Stimulated activated CD8-positive, alpha-beta memory T cell treated with anti-CD3 and anti-CD28 coated beads, Interleukin-12 subunit alpha, Interleukin-12 subunit beta, amount 100 ng/mL, for 4 hours (primary cell): ENCODE measurements around the gene WFDC12.

Experiments used
- DNase-seq: peaks from one replicate; pipeline ENCODE4 v3.0.0-alpha.2; 2020; ENCODE audit warnings: low read depth

Gene WFDC12

DNA sequence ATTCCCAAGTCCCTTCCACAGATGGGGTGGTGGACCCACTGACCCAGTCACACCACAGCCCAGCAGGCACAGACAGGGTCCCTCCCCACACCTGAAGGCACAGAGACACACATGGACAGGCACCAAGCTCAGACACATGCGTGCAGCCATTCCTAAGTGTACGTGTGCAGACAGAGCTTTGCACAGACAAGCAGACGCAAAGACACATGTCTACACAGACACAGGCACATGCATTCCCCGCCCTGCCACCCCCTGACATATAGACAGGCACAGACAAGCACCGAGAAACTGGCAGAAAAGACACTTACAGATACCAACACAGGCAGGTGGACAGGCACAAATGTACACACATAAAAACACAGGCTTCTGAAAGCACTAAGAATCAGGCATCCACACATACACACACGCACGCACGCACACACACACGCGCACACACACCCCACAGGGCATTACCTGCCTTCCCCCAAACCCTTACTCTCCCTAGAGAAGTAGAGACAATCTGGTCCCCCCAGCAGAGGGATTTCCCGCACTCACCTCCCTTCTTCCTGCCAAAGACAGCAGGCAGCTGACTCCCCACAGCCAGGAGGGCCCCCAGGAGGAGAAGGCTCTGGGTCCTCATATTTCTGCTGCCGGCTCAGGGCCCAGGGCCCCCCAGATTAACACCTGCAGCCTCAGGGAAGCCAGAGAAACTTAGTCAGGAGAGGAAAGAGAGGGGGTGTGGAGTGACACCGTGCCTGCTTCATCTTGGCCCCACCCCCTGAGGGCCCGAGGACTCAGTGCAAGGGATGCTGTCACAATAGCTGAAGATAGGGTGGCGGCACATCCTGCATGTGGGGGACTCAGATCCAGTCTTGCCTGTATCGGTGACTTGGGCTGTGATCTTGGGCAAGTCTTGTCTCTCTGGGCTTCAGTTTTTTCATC, 9.5 kb downstream of the WFDC12 start, which contains the start of gene WFDC5:
Gene WFDC5 (minus strand): TSS at position 710 of the 921 bp plus-strand sequence. CDS start 91 bp downstream, at position 619.
- no peak for DNase-seq

DNA sequence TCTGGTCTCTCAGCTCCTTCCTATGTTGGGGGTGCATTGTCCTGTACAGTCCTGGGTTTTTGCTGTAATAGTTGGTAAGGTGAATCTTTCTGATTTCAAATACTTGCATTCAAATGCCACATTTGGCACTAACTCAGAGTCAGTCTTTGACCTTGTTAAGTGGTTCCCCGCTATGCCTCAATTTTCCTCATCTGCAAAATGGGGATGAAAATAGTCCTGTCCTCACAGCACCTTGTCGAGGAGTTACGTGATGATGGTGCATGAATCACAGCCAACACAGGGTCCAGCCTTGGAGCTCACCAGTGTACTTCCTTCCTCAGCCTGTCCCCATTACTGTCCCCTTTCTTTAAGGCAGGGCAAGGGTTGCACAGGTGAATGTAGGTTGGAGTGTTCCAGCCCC, 10.4 kb downstream of the WFDC12 start:
- DNase-seq: no peak

DNA sequence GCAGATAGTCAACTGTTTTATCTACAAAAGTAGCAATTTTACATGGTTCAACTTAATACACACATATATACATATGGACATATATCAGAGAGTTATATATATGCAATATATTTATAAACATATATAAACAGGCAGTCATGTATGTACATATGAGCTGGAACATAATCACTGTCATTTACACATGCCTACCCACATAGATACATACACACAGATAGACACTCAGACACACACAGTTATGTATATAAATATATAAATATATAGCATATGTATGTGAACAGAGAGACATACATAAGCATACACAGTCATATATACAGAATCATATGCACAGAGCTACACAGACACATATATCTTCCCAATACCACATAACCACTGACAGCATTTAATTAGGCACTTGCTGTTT, 11.5 kb downstream of the WFDC12 start:
- no peak for DNase-seq

DNA sequence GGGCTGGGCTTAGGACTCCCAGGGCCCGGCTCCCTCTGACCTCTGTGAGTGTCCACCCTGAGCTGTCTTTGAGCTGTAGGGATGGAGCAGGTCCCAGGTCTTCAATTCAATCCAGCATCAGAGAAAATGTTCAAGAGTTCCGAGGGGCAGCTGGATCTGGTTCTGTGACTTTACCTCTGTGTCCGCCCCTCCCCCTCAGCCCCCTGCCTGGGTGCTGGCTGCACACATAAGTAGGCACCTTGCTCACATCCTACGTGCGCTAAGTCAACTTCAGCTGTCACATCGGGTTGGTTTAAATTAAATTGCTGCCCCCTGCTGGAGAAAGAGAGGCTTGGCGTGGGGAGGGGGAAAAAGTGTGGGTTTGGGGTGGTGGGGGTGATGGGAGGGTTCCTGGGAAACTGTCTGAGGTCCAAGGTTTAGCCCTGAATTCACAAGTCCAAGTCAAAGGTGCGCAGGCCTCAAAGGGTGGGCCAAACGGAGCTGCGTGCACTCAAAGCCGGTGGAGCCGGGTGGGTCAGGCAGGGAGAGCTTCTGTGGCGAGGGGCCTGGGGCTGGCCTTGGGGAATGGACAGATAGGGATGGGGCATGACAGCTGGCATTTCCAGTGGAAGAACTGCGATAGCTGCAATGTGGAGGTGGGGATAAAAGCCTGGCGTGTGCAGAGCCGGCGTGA, 12.3 kb downstream of the WFDC12 start:
- DNase-seq: no peak

DNA sequence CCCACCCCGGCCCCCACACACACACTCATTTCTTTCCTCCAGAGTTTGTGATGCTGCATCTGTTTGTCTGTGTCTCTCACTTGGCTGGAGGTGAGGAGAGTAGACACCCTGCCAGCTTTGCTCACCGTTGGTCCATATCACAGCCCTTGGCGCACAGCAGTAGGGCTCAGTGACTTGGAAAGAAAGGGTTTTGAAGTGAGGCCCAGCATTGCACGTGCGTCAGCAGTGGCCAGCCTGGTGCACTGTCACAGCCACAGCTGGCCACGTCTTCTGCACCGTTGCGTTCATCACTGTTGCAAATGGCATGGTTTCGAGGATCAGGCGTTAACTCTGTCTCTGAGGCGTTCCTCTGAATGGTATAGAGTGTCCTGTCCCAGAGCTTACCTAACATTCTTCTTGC, 13.0 kb downstream of the WFDC12 start:
- no peak for DNase-seq

DNA sequence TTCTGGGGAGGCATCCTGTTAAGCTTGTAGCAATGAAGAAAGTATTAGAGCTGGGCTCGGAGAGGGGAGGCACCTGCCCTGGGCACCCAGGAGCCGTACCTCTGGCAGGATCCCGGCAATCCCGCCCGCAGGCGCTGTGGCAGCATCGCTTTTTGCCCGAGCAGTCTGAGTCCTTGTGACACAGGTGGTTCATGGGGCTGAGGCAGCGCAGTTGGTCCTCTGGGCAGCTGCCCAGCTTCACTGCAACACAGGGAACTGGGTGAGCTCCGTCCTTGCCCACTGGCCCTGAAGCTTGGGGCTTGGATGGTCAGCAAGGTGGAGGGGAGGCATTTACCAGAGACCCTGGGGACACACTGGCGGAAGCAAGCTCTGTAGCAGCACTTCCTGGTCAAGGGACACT, 14.0 kb downstream of the WFDC12 start:
- no peak for DNase-seq

DNA sequence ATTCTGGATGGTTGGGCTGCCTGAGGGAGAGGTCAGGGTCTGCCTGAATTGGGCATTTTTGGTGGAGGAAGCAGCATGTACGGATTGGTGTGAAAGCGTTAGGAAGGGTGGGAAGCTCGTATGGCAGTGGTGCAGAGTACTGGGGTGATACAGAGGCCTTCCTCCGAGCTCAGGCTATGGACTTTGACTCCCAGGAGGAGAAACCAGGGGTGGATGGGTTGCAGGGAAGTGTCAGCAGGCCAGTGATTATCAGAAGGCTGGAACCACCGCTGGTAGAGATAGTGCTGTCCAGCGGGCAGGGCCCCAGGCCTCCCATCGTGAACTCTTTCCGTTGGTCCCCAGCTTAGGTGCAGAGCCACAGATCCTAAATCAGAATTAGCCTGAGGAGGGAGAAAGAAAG, 14.6 kb downstream of the WFDC12 start:
- no peak for DNase-seq

DNA sequence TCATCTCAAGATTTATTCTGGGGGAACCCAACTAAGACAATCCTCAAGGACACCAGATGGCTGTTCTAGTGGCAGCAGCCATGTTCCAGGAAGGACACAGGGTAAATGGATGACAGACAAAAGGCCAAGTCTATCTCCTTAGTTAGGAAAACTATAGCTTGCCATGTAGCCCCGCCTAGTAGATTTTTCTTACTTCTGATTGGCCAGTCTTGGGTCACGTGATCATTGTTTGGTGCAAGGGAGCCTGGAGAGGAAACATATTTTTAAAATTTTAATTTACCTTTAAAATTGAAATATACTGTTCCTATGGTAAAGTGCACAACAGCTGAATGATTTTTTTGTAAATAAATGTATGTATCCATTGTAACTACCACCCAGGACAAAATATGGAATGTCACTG, 18.9 kb downstream of the WFDC12 start:
- no peak for DNase-seq

DNA sequence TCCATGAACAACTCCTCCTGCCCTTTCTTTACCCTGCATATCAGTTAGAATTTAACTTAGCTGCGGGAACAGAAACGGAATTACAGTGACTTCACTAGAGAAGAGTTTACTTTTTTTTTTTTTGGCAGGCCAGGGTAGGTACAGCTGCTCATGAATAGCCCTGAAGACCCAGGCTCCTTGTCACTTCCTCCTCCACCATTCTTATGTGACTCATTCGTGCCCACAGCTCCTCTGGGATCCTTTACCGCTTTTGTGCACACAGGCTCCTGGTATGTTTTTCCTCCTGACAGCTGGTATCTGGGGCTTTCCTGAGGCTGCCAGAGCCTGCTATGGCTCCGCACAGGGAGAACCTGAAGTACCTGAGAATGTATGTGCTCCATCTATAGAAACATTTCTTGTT, 19.5 kb downstream of the WFDC12 start:
- DNase-seq: no peak

DNA sequence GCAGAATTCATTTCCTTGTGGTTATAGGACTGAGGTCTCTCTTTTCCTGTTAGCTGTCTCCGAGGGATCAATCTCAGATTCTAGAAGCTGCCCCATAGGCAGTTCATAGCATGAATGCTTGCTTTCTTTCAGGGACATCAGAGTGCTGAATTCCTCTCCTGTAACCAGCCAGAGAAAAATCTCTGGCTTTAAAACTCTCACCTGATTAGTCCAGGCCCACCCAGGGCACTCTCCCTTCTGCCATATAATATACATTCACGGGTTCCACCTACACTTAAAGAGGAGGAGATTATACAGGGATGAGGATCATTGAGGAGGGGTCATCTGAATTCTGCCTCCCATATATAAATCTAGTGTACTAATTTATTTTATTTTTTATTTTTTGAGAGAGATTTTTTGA, 21.2 kb downstream of the WFDC12 start:
- no peak for DNase-seq

DNA sequence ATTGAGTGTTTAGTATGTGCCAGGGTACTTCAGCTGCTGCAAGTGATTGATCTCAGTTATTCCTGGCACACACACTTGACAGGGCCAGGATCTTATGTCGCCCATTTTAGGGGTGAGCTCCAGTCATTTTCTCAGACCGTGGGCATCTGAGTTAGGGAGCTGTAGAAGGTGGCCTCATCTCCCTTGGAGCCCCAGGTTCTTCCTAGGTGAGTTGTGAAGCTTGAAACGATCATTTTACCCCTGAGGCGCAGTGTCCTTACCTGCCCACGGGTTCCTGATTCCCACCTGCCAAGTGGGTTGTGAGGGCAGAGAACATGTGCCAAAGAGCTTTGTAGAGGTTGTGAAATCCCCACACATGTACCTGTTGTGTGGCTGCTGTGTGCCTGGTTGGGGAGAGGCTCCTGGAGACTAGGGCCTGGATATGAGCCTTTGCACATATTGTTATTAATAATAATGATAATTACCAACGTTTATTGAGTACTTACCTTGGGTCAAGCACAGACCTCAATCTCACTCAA, 22.9 kb downstream of the WFDC12 start:
- no peak for DNase-seq

DNA sequence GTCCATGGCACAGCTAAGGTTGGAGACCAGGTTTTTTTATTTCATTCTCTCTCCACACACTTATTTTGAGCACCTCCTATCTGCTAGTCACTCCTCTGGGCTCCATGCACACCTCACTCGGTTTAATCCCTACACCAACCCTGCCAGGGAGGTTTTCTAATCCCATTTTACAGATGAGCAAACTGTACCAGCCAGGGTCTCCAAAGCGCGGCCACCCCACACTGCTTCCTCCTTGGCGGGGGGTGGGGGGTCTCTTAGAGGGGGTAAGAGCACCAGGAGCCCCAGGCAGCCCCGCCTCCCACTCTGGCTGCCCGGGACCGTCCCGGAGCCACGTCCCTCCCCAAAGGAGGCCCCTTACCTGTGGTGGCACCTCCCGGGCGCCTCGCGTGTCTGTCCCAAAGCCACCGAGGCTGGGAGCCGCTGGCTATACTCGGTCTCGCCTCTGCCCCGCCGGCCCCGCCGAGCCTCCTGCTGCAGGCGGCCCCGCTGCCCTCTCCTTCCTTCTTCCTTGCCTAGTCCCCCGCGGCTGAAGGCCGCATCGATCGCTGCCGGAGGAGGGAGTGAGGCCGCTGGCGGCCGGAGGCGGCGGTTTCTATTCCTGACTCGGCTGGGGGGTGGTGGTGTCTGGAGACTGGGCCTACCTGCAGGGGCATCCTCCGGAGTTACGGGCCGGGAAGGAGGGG, 23.6 kb downstream of the WFDC12 start, which contains the start of gene KCNS1:
Gene KCNS1 (minus strand): TSS at position 565 of the 683 bp plus-strand sequence. CDS start 1,891 bp downstream, outside the sequence.
- no peak for DNase-seq

DNA sequence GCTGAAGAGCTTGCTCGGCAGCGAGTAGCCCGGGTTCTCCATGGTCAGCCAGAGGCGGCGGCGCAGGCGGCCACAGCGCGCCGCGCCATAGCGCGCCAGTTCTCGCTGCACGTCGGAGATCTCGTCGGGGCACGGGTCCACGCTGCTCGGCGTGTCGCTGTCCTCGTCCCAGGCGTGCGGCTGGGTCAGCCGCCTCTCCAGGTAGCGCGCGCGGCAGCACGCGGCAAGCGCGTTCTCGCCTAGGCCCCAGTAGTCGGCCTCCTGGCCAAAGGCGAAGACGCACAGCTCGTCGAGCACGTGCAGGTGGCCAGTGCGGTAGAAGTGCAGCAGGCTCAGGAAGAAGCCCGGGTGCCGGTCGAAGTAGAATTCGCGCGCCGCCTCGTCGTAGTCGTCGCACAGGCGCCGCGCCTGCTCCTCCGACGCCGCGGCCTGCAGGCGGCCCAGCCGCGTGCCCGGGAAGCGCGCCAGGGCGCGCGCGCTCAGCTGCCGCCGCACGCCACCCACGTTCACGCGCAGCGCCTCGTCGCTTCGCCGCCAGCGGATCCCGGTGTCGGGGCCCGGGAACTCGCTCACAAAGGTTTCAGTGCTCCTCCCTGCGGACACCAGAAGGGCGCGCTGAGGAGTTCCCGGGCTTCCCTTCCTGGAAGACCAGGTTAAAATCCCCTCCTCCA, 26.0 kb downstream of the WFDC12 start:
- no peak for DNase-seq

DNA sequence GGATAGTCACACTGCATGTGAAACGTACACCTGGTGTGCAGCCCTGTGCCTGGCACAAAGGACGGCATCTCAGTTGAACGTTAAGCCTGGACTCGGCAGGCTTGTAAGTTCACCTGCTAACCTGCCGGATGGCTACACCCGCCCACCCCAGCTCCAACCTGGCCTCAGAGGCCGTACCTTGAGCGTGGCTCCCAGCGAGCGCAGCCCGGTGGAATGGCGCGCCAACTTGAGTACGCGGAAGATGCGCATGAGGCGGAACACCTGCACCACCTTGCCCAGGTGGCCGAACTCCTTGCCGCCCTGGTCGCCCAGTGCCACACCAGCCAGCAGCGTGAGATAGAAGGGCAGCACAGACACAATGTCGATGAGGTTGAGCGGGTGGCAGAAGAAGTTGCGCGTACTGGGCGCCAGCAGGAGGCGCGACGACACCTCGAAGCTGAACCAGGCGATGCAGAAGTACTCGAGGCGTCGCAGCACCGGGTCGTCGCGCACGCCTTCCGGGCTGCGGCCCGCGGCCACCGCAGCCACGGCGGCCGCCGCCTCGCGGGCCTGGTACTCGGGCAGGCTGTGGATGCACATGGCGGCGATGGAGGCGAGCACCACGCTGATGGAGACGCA, 26.7 kb downstream of the WFDC12 start:
- no peak for DNase-seq

DNA sequence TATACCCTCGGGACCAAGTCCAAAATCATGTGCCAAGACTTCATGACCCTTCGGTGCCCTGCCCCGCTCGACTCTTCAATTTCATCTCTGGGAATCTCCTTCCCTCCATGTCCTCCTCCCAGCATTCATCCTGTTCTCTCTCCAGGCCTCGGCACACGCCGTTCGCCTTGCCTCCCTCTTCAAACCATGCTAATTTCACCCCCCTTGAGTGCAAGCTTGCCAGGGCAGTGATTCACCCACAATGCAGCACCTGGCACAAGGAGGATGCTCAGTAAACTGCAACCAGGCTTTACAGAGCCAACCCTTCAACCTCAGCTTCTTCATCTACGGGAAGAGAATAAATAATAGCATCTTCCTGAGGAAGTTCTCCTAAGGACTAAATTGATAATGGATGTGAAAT, 27.5 kb downstream of the WFDC12 start:
- no peak for DNase-seq

DNA sequence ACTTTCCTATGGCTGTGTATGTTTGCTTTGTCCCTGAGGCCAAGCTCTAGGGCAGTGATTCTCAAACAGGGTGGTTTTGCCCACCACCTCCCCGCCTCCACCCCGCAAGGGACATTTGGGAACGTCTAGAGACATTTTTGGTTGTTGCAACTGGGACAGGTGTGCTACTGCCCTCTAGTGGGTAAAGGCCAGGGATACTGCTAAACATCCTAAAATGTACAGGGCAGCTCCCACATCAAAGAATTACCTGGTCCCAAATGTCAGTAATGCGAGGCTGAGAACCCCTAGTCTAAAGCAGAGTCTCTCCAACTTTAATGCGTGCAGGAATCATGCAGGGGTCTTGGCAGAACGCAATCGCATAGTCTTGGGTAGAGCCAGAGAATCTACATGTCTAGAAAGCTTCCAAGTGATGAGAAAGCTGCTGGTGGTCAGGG, 28.4 kb downstream of the WFDC12 start:
- DNase-seq: peak; percentile 13

DNA sequence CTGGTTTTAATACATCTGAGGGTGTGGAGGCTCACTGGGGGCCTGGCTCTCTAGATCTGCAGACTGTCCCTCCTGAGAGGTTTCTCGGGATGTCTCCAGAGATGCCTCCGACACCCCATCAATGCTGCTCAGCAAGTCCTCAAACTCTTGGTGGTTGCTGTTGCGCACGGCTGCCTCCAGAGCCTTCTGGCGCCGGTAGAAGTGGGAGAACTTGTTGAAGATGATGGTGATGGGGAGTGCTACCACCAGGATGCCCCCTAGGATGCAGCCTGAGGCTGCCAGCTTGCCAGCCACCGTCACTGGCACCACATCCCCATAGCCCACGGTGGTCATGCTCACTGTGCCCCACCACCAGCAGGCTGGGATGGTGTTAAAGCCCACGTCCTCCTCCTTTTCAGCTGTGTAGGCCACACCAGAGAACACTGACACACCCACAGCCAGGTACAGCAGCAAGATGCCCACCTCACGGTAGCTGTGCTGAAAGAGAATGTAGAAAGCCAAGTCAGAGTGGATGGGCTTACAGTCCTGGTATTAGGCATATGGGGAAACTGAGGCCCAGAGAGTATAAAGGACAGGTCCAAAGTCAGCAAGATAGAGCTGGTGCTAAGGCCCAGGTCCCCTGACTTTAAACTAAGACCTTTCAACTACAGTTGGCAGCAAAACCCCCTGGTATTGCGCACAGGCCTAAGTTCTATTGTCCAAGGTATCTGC, 29.2 kb downstream of the WFDC12 start:
- no peak for DNase-seq

DNA sequence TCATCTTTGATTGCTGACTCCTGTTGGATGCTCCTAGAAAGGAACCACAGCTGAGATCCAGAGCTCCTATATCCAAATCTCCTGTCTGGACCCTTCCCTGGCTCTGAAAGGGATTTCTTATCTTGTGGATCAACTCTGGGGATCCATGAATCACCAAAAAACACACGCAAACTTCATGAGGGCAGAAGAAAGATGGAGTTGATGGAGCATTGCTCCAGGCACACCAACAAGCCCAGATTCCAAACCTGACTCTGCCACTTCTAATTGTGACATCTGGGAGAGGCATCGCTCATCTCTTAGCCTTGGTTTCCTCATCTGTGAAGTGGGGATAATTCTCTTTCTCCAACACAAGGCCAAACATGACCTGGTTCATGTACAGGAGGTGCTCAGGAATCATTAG, 30.1 kb downstream of the WFDC12 start:
- no peak for DNase-seq

DNA sequence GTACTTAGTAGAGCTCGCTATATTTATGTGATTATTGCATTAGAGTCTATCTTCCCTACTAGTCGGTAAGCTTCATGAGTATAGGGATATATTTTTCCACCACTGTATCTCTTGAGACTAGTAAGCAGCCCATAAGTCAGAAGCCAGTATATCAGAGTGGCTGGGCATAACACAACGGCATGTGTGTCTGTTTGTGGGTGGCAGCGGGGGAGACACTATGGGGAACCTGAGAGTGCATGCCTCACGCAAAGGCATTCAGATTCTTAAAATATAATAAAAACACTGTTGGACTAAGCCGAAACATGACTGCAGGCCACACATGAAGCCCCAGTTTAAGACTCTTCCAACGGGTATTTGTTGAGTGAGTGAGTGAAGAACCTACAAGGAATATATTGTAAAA, 31.4 kb downstream of the WFDC12 start:
- DNase-seq: no peak

DNA sequence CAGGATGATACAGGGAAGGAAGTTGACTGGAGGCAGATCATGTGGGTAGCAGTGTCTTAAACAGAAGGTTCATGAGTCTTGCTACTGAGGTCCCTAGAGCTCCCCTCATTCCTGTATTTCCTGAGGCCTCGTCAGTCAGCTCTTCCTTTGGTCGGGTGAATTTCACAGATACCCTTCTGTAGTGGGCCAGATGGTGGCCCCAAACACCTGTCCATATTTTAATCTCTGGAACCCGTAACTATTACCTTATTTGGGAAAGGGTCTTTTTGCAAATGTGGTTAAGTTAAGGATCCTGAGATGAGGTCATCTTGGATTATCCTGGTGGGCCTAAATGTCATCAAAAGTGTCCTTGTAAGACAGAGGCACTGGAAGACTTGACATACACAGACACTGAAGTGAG, 32.9 kb downstream of the WFDC12 start:
- no peak for DNase-seq

DNA sequence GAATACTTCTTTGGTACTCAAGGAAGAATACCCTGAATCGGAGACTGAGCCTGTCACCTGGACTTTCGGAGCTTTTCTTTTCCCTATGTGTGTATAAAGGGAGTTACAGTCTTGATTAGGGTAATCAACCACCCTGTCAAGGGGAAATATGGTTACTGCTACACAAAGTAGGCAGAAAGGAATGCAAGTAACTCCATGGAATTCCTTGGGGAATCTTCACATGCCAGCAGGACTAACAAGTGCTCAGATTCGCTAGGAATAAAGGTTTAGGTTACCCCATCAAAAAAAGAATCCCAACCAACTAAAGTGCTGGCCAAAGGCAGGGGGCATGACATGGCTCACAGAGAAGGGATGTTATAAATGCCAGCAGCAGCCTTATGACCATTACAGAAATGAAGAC, 33.8 kb downstream of the WFDC12 start:
- no peak for DNase-seq
